ENCODE measurements around the gene SPTBN4.

DNA sequence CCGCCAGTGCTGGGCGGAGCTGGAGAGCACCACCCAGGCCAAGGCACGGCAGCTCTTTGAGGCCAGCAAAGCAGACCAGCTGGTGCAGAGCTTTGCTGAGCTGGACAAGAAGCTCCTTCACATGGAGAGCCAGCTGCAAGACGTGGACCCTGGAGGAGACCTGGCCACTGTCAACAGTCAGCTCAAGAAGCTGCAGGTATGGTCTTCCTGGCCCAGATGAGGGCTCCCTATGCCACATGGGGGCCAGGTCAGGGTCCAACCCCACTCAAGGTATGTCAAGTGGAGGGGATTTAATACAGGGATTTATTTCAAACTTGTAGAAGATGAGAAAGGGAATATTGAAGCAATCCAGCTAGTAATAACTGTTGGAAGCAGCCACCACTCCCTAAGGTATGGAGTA is 67.3 kb downstream of the SPTBN4 start:
- TF ChIP-seq, protein P1, sequence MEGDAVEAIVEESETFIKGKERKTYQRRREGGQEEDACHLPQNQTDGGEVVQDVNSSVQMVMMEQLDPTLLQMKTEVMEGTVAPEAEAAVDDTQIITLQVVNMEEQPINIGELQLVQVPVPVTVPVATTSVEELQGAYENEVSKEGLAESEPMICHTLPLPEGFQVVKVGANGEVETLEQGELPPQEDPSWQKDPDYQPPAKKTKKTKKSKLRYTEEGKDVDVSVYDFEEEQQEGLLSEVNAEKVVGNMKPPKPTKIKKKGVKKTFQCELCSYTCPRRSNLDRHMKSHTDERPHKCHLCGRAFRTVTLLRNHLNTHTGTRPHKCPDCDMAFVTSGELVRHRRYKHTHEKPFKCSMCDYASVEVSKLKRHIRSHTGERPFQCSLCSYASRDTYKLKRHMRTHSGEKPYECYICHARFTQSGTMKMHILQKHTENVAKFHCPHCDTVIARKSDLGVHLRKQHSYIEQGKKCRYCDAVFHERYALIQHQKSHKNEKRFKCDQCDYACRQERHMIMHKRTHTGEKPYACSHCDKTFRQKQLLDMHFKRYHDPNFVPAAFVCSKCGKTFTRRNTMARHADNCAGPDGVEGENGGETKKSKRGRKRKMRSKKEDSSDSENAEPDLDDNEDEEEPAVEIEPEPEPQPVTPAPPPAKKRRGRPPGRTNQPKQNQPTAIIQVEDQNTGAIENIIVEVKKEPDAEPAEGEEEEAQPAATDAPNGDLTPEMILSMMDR (IDR thresholded peaks at IDR 0.05), result no peak
- TF ChIP-seq POLR2A (IDR thresholded peaks at IDR 0.05) (no peak), POLR2AphosphoS5 (IDR thresholded peaks at IDR 0.05) (no peak)
